ENCODE measurements around the gene DENND1A. TPM values are rescaled to one million over a fixed set of nuclear protein-coding genes. Genes with fewer than 3 reads are reported as not detected.

DENND1A gene
- total RNA-seq, 1 experiment from 2014 or later = 23.5 TPM

- no peak for TF ChIP-seq HMGXB4 (CRISPR knock-in tag; IDR thresholded peaks at IDR 0.05)
Observed at GRCh38 chr9:123614306-123615263, 315.3 kb downstream of the DENND1A start (continued).

GRCh38 chr9:123611226-123611625 is 318.7 kb downstream of the DENND1A start:
- POLR2A ChIA-PET = no interaction called here
- Mint-ChIP-seq H3K27me3 (ENCODE audit: low read depth) (peaks cover 19% of the 10 kb centered on the region), H3K4me3 (no peak overlapping the region), H3K9me3 (no peaks in the 10 kb centered on the region), H3K36me3 (no peaks in the 10 kb centered on the region), H3K4me1 (peaks cover 14% of the 10 kb centered on the region), H3K27ac (no peak overlapping the region)
- TF ChIP-seq AR (CRISPR knock-in tag; IDR thresholded peaks at IDR 0.05) = no peak
- no peak for TF ChIP-seq MLX (CRISPR knock-in tag; IDR thresholded peaks at IDR 0.05)
- no peak for TF ChIP-seq NFE2L1 (CRISPR knock-in tag; IDR thresholded peaks at IDR 0.05)
- no peak for TF ChIP-seq TEAD4 (CRISPR knock-in tag; IDR thresholded peaks at IDR 0.05)
- no peak for TF ChIP-seq ZNF232 (CRISPR knock-in tag; IDR thresholded peaks at IDR 0.05)
- TF ChIP-seq ZMAT4 (CRISPR knock-in tag; IDR thresholded peaks at IDR 0.05) = no peak
- CTCF ChIA-PET = no interaction called here
- ATAC-seq (no peak), DNase-seq (ENCODE audit: low spot score) (no peak)

- ChIA-PET POLR2A (no interaction called here), CTCF (no interaction called here)
- TF ChIP-seq PRRX2 (CRISPR knock-in tag; IDR thresholded peaks at IDR 0.05) (no peak), FOXJ3 (CRISPR knock-in tag; IDR thresholded peaks at IDR 0.05; ENCODE audit: borderline replicate concordance) (no peak)
- H3K36me3 Mint-ChIP-seq = no peaks in the 10 kb centered on the region
- DNase-seq (ENCODE audit: low spot score) = no peak
- H3K4me1 Mint-ChIP-seq = peaks cover 2% of the 10 kb centered on the region
- peaks cover 5% of the 10 kb centered on the region for H3K27me3 Mint-ChIP-seq (ENCODE audit: low read depth)
- no peak overlapping the region for H3K27ac Mint-ChIP-seq
- no peak overlapping the region for H3K4me3 Mint-ChIP-seq
- ATAC-seq = no peak
- H3K9me3 Mint-ChIP-seq = no peaks in the 10 kb centered on the region
Observed at GRCh38 chr9:123609844-123610243, 320.1 kb downstream of the DENND1A start.

GRCh38 chr9:123608104-123608503 is 321.8 kb downstream of the DENND1A start:
- ChIA-PET CTCF (no interaction called here), POLR2A (no interaction called here)
- H3K9me3 Mint-ChIP-seq = no peaks in the 10 kb centered on the region
- no peak overlapping the region; the same call in 1 of the 2 replicates for H3K27ac Mint-ChIP-seq
- no peaks in the 10 kb centered on the region for H3K36me3 Mint-ChIP-seq
- H3K27me3 Mint-ChIP-seq (ENCODE audit: low read depth) = no peaks in the 10 kb centered on the region
- no peak for DNase-seq (ENCODE audit: low spot score)
- ATAC-seq = no peak
- no peak overlapping the region for H3K4me3 Mint-ChIP-seq
- H3K4me1 Mint-ChIP-seq = no peaks in the 10 kb centered on the region
- TF ChIP-seq ZBTB43 (CRISPR knock-in tag; IDR thresholded peaks at IDR 0.05) (no peak), STAT6 (CRISPR knock-in tag; conservative IDR thresholded peaks at IDR 0.05; ENCODE audit: low read depth) (no peak), MXD4 (CRISPR knock-in tag; IDR thresholded peaks at IDR 0.05; ENCODE audit: borderline replicate concordance) (no peak), TEAD1 (CRISPR knock-in tag; IDR thresholded peaks at IDR 0.05) (no peak), IRF2 (CRISPR knock-in tag; IDR thresholded peaks at IDR 0.05; ENCODE audit: borderline replicate concordance, low read depth) (no peak), ZNF281 (CRISPR knock-in tag; IDR thresholded peaks at IDR 0.05) (no peak), TP53 (CRISPR knock-in tag; IDR thresholded peaks at IDR 0.05) (no peak)
